SK-N-SH (cell line): ENCODE data around the gene USP47. TPM values are rescaled to one million over a fixed set of nuclear protein-coding genes. Genes with fewer than 3 reads are reported as not detected.

Experiments used
- CTCF ChIA-PET: fragments of 300-600, 350-600 bp; formaldehyde crosslinking; extraction: SDS; loops from one replicate; lab custom pipeline; 2021; lab: Yijun Ruan, JAX
- POLR2A ChIA-PET: fragments of 350-600 bp; sonication (Branson Sonifier 250); formaldehyde crosslinking; extraction: SDS; loops from one replicate; lab custom pipeline; 2020; ENCODE audit warnings: antibody characterized with exemption, inconsistent platforms; lab: Yijun Ruan, JAX
- DNase-seq: peaks from one replicate; pipeline ENCODE4 v3.0.0; 2012
- H2AFZ ChIP-seq: fragments of 200-600 bp; sonication (generic); 2 replicates; pipeline ENCODE4 v1.8.1; 2016; ENCODE audit warnings: antibody characterized with exemption, mild to moderate bottlenecking, low read depth
- H3F3A ChIP-seq: fragments of 200-600 bp; sonication (generic); replicated peaks from 2 replicates; pipeline ENCODE3; 2016; ENCODE audit warnings: antibody characterized with exemption, mild to moderate bottlenecking; ENCODE audit not compliant: insufficient read depth
- H3K27ac ChIP-seq, 2 experiments: fragments of 200-500 bp in 1 of 2; fragments of 200-600 bp in 1 of 2; sonication (Bioruptor generic) in 1 of 2; sonication (generic), shearing (Covaris generic) in 1 of 2; 2 replicates each; pipeline versions ENCODE4 v1.5.1 to v1.6.1; 2014 to 2016; ENCODE audit warnings: low read depth in 2 of 2, inconsistent platforms in 1 of 2, low read length in 1 of 2, mild to moderate bottlenecking in 1 of 2, mixed read lengths in 1 of 2
- H3K27me3 ChIP-seq: fragments of 200-600 bp; sonication (generic), shearing (Covaris generic); 2 replicates; pipeline ENCODE4 v1.6.1; 2016; ENCODE audit warnings: mixed run types; ENCODE audit not compliant: insufficient read depth
- H3K36me3 ChIP-seq, 2 experiments: fragments of 200-500 bp in 1 of 2; fragments of 200-600 bp in 1 of 2; sonication (Bioruptor generic) in 1 of 2; sonication (generic) in 1 of 2; replicated peaks in 1 of 2; 2 replicates each; pipeline versions ENCODE3 to v1.5.1; 2014 to 2016; ENCODE audit warnings: low read length in 1 of 2, mild to moderate bottlenecking in 1 of 2; ENCODE audit not compliant: insufficient read depth in 2 of 2, control insufficient read depth in 1 of 2
- H3K4me1 ChIP-seq, 2 experiments: fragments of 200-500 bp in 1 of 2; fragments of 200-600 bp in 1 of 2; sonication (Bioruptor generic) in 1 of 2; sonication (generic), shearing (Covaris generic) in 1 of 2; 2 replicates each; pipeline versions ENCODE4 v1.5.1 to v1.6.1; 2014 to 2016; ENCODE audit warnings: low read depth in 1 of 2, low read length in 1 of 2, mixed run types in 1 of 2; ENCODE audit not compliant: insufficient read depth in 2 of 2, control insufficient read depth in 1 of 2
- H3K4me2 ChIP-seq: fragments of 200-600 bp; sonication (generic), shearing (Covaris generic); 2 replicates; pipeline ENCODE4 v1.6.1; 2017; ENCODE audit warnings: mixed run types
- H3K4me3 ChIP-seq, 2 experiments: fragments of 200-500 bp in 1 of 2; fragments of 200-600 bp in 1 of 2; sonication (Bioruptor generic) in 1 of 2; sonication (generic), shearing (Covaris generic) in 1 of 2; 2 replicates each; pipeline versions ENCODE4 v1.5.1 to v1.8.1; 2014 to 2016; ENCODE audit warnings: low read depth in 2 of 2, inconsistent platforms in 1 of 2, low read length in 1 of 2, mild to moderate bottlenecking in 1 of 2, mixed read lengths in 1 of 2, moderate library complexity in 1 of 2
- H3K79me2 ChIP-seq: fragments of 200-600 bp; sonication (generic); 2 replicates; pipeline ENCODE4 v1.8.1; 2017; ENCODE audit warnings: mild to moderate bottlenecking; ENCODE audit not compliant: insufficient read depth
- H3K9ac ChIP-seq: fragments of 200-600 bp; sonication (generic); 2 replicates; pipeline ENCODE4 v1.6.1; 2017; ENCODE audit warnings: mixed run types
- H3K9me2 ChIP-seq: fragments of 200-600 bp; sonication (generic); 2 replicates; pipeline ENCODE4 v1.6.1; 2017; ENCODE audit warnings: mixed run types
- H3K9me3 ChIP-seq: fragments of 200-600 bp; sonication (generic); 2 replicates; pipeline ENCODE4 v1.6.1; 2017; ENCODE audit warnings: mixed run types, mild to moderate bottlenecking, moderate library complexity
- H4K20me1 ChIP-seq: fragments of 200-600 bp; sonication (generic); 2 replicates; pipeline ENCODE4 v1.6.1; 2017; ENCODE audit warnings: mild to moderate bottlenecking, mixed run types; ENCODE audit not compliant: insufficient read depth
- CHD2 ChIP-seq: fragments of 150-350 bp; IDR thresholded peaks from 2 replicates; pipeline ENCODE4 v1.6.1; 2018; ENCODE audit warnings: low read length; ENCODE audit not compliant: partially characterized antibody
- EP300 ChIP-seq, 2 experiments: IDR thresholded peaks; 2 replicates each; pipeline versions ENCODE4 v1.4.0 to v1.6.1; 2012; ENCODE audit warnings: borderline replicate concordance in 1 of 2, low read depth in 1 of 2, low read length in 1 of 2
- FOXJ3 ChIP-seq: sonication (generic); formaldehyde crosslinking; IDR thresholded peaks from 2 replicates; pipeline ENCODE4 v1.5.1; 2020; ENCODE audit warnings: mild to moderate bottlenecking, missing genetic modification reagents
- FOXM1 ChIP-seq: IDR thresholded peaks from 2 replicates; pipeline ENCODE4 v1.4.0; 2012; ENCODE audit warnings: low read depth, mild to moderate bottlenecking
- GABPA ChIP-seq: IDR thresholded peaks from 2 replicates; pipeline ENCODE4 v1.4.0; 2012; ENCODE audit warnings: low read depth, mild to moderate bottlenecking
- GATA2 ChIP-seq: sonication (generic); formaldehyde crosslinking; IDR thresholded peaks from 2 replicates; pipeline ENCODE4 v1.5.0; 2020; ENCODE audit warnings: mild to moderate bottlenecking, missing genetic modification reagents
- JUND ChIP-seq: IDR thresholded peaks from 2 replicates; pipeline ENCODE4 v1.4.0; 2012
- MEF2A ChIP-seq: IDR thresholded peaks from 2 replicates; pipeline ENCODE4 v1.4.0; 2012; ENCODE audit warnings: low read depth, borderline replicate concordance
- MXI1 ChIP-seq: IDR thresholded peaks from 2 replicates; pipeline ENCODE4 v1.6.1; 2012; ENCODE audit warnings: mild to moderate bottlenecking, low read depth, low read length, improper control_type of control experiment
- POLR2AphosphoS5 ChIP-seq: IDR thresholded peaks from 2 replicates; pipeline ENCODE4 v1.6.1; 2012; ENCODE audit warnings: low read depth, low read length
- RAD21 ChIP-seq: IDR thresholded peaks from 2 replicates; pipeline ENCODE4 v1.6.1; 2012; ENCODE audit warnings: mild to moderate bottlenecking, low read length
- RCOR1 ChIP-seq: fragments of 150-350 bp; IDR thresholded peaks from 2 replicates; pipeline ENCODE4 v1.6.1; 2017; ENCODE audit warnings: antibody characterized with exemption, low read length
- RFX5 ChIP-seq: IDR thresholded peaks from 2 replicates; pipeline ENCODE4 v1.6.1; 2012; ENCODE audit warnings: mild to moderate bottlenecking, improper control_type of control experiment, low read length
- RXRA ChIP-seq: IDR thresholded peaks from 2 replicates; pipeline ENCODE4 v1.4.0; 2012; ENCODE audit warnings: low read depth, mild to moderate bottlenecking, borderline replicate concordance
- SMC3 ChIP-seq: IDR thresholded peaks from 2 replicates; pipeline ENCODE4 v1.6.1; 2012; ENCODE audit warnings: low read depth, low read length, improper control_type of control experiment
- TAF1 ChIP-seq: IDR thresholded peaks from 2 replicates; pipeline ENCODE4 v1.6.1; 2012; ENCODE audit warnings: low read depth, mild to moderate bottlenecking, low read length, moderate library complexity, borderline replicate concordance
- TEAD4 ChIP-seq: IDR thresholded peaks from 2 replicates; pipeline ENCODE4 v1.4.0; 2012; ENCODE audit warnings: mild to moderate bottlenecking, borderline replicate concordance; ENCODE audit not compliant: insufficient read depth
- WGBS: methylation state at CpG from one replicate; pipeline ENCODE4 v1.1.6; 2017; ENCODE audit warnings: low lambda C conversion rate; 5-methylcytosine and 5-hydroxymethylcytosine counted together
- polyA plus RNA-seq, 3 experiments: library from polyadenylated mRNA; depleted of rRNA; stranded (reverse); fragments of >200 nt; gene quantifications; 2 replicates each; pipeline ENCODE4 v1.2.3, GENCODE V29; 2012
- TF ChIP-seq, protein P1 (sequence below): IDR thresholded peaks from 2 replicates; pipeline ENCODE4 v1.6.1; 2012; ENCODE audit warnings: mild to moderate bottlenecking, low read depth, low read length, moderate library complexity
- TF ChIP-seq, protein P2 (sequence below): fragments of 200-600 bp; sonication (generic); IDR thresholded peaks from 2 replicates; pipeline ENCODE4 v1.6.1; 2017; ENCODE audit warnings: antibody characterized with exemption, mild to moderate bottlenecking, moderate library complexity
- TF ChIP-seq, protein P3 (sequence below): IDR thresholded peaks from 2 replicates; pipeline ENCODE4 v1.4.0; 2012; ENCODE audit warnings: low read depth, borderline replicate concordance
- TF ChIP-seq, protein P4 (sequence below): IDR thresholded peaks from 2 replicates; pipeline ENCODE4 v1.4.0; 2012; ENCODE audit warnings: low read depth
- TF ChIP-seq, protein P5 (sequence below): IDR thresholded peaks from 2 replicates; pipeline ENCODE4; 2012
- TF ChIP-seq, protein P6 (sequence below): fragments of 150-350 bp; IDR thresholded peaks from 2 replicates; pipeline ENCODE4 v1.6.1; 2017; ENCODE audit warnings: antibody characterized with exemption, low read length, low read depth, borderline replicate concordance

The USP47 gene
- polyA plus RNA-seq, 1 of the 3 experiments (the other 2 are of a cell fraction), result 10.3 TPM

DNA sequence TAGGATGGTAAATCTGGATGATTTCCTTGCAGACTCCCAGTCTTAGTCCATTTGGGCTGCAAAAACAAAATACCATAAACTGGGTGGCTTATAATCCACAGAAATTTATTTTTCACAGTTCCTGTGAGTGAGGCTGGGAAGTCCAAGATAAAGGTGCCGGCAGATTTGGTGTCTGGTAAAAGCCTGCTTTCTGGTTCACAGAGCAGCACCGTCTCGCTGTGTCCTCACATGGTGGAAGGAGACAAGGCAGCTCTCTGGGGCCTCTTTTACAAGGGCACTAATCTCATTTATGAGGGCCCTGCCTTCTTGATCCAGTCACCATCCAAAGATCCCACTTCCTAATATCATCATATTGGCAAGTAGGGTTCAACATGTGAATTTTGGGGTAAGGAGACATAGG is 8.9 kb downstream of the USP47 start (continued):
- TF ChIP-seq, protein P1, sequence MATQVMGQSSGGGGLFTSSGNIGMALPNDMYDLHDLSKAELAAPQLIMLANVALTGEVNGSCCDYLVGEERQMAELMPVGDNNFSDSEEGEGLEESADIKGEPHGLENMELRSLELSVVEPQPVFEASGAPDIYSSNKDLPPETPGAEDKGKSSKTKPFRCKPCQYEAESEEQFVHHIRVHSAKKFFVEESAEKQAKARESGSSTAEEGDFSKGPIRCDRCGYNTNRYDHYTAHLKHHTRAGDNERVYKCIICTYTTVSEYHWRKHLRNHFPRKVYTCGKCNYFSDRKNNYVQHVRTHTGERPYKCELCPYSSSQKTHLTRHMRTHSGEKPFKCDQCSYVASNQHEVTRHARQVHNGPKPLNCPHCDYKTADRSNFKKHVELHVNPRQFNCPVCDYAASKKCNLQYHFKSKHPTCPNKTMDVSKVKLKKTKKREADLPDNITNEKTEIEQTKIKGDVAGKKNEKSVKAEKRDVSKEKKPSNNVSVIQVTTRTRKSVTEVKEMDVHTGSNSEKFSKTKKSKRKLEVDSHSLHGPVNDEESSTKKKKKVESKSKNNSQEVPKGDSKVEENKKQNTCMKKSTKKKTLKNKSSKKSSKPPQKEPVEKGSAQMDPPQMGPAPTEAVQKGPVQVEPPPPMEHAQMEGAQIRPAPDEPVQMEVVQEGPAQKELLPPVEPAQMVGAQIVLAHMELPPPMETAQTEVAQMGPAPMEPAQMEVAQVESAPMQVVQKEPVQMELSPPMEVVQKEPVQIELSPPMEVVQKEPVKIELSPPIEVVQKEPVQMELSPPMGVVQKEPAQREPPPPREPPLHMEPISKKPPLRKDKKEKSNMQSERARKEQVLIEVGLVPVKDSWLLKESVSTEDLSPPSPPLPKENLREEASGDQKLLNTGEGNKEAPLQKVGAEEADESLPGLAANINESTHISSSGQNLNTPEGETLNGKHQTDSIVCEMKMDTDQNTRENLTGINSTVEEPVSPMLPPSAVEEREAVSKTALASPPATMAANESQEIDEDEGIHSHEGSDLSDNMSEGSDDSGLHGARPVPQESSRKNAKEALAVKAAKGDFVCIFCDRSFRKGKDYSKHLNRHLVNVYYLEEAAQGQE, result no peak
- TF ChIP-seq TAF1 (no peak), RCOR1 (no peak), POLR2AphosphoS5 (no peak), GATA2 (no peak), EP300 (IDR thresholded peaks at IDR 0.05; ENCODE audit: borderline replicate concordance in 1 of 2, low read depth in 1 of 2, low read length in 1 of 2) (no peak)
- TF ChIP-seq, all 33 proteins: peak for 0

DNA sequence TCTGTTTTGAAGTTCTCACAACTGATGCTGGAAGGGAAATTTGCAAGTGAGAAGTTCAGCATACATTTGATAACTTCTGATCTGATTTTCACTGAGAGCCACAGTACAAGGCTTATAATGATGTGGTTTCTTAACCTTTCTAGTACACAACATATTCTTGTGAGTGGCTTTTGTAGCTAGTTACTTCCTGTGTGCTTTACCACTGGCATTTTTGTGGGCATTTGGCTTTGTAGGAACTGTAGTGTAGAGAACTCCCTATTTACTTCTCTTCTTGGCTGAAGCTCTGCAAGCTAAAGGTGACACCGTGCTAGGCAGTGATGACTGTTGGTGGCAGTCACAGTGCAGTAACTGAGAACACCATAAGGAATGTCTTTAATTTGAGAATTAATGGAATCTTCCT is 14.9 kb downstream of the USP47 start:
- H3K36me3 ChIP-seq, result no peaks in the 10 kb centered on the region
- no peak overlapping the region for H3K4me3 ChIP-seq
- DNase-seq, result no peak
- ChIA-PET POLR2A (no interaction called here), CTCF (interaction anchor here (0.9 kb wide), 2 partner anchors 15 to 58 kb away, joined by 3 read pairs; partner anchors contain the start of gene USP47)
- H3K9ac ChIP-seq, result no peak overlapping the region
- H2AFZ ChIP-seq, result no peak overlapping the region
- no peaks in the 10 kb centered on the region for H3K27me3 ChIP-seq
- no peaks in the 10 kb centered on the region for H3K9me3 ChIP-seq
- no peak overlapping the region for H3K27ac ChIP-seq
- no peak overlapping the region for H3K4me2 ChIP-seq
- 95% methylated on average over 1 of the region's 1 CpG for WGBS
- peaks cover 100% of the 10 kb centered on the region for H3K79me2 ChIP-seq
- peaks cover 2 to 5% of the 10 kb centered on the region in 2 experiments; a peak in 3 of 4 replicates for H3K4me1 ChIP-seq
- no peaks in the 10 kb centered on the region for H3K9me2 ChIP-seq
- H3F3A ChIP-seq, result peaks cover 4% of the 10 kb centered on the region
- TF ChIP-seq, protein P2, sequence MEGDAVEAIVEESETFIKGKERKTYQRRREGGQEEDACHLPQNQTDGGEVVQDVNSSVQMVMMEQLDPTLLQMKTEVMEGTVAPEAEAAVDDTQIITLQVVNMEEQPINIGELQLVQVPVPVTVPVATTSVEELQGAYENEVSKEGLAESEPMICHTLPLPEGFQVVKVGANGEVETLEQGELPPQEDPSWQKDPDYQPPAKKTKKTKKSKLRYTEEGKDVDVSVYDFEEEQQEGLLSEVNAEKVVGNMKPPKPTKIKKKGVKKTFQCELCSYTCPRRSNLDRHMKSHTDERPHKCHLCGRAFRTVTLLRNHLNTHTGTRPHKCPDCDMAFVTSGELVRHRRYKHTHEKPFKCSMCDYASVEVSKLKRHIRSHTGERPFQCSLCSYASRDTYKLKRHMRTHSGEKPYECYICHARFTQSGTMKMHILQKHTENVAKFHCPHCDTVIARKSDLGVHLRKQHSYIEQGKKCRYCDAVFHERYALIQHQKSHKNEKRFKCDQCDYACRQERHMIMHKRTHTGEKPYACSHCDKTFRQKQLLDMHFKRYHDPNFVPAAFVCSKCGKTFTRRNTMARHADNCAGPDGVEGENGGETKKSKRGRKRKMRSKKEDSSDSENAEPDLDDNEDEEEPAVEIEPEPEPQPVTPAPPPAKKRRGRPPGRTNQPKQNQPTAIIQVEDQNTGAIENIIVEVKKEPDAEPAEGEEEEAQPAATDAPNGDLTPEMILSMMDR, result no peak
- TF ChIP-seq RXRA (no peak), JUND (no peak), MEF2A (no peak), GATA2 (no peak), RCOR1 (no peak), TEAD4 (no peak), CHD2 (no peak), SMC3 (no peak), FOXM1 (no peak), MXI1 (no peak), RAD21 (no peak), RFX5 (no peak), GABPA (no peak), FOXJ3 (CRISPR knock-in tag) (no peak), EP300 (IDR thresholded peaks at IDR 0.05; ENCODE audit: borderline replicate concordance in 1 of 2, low read depth in 1 of 2, low read length in 1 of 2) (no peak)
- TF ChIP-seq, protein P3, sequence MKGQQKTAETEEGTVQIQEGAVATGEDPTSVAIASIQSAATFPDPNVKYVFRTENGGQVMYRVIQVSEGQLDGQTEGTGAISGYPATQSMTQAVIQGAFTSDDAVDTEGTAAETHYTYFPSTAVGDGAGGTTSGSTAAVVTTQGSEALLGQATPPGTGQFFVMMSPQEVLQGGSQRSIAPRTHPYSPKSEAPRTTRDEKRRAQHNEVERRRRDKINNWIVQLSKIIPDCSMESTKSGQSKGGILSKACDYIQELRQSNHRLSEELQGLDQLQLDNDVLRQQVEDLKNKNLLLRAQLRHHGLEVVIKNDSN, result no peak
- TF ChIP-seq, protein P4, sequence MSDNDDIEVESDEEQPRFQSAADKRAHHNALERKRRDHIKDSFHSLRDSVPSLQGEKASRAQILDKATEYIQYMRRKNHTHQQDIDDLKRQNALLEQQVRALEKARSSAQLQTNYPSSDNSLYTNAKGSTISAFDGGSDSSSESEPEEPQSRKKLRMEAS, result no peak
- TF ChIP-seq, protein P5, sequence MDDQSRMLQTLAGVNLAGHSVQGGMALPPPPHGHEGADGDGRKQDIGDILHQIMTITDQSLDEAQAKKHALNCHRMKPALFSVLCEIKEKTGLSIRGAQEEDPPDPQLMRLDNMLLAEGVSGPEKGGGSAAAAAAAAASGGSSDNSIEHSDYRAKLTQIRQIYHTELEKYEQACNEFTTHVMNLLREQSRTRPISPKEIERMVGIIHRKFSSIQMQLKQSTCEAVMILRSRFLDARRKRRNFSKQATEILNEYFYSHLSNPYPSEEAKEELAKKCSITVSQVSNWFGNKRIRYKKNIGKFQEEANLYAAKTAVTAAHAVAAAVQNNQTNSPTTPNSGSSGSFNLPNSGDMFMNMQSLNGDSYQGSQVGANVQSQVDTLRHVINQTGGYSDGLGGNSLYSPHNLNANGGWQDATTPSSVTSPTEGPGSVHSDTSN, result no peak
- TF ChIP-seq, protein P6, sequence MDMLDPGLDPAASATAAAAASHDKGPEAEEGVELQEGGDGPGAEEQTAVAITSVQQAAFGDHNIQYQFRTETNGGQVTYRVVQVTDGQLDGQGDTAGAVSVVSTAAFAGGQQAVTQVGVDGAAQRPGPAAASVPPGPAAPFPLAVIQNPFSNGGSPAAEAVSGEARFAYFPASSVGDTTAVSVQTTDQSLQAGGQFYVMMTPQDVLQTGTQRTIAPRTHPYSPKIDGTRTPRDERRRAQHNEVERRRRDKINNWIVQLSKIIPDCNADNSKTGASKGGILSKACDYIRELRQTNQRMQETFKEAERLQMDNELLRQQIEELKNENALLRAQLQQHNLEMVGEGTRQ, result no peak
- H4K20me1 ChIP-seq, result peaks cover 77% of the 10 kb centered on the region
